GM13976 (cell line): ENCODE results near the gene TMIE.

ENCODE experiments used
- DNase-seq: peaks from one replicate; pipeline ENCODE4 v3.0.0; 2012; ENCODE audit warnings: low spot score
- CTCF ChIP-seq: IDR thresholded peaks from 2 replicates; pipeline ENCODE4 v1.5.1; 2012; ENCODE audit warnings: borderline replicate concordance, mild to moderate bottlenecking; ENCODE audit not compliant: insufficient read depth; ENCODE audit errors: extremely low read depth, missing control alignments, control extremely low read depth
- in situ Hi-C: fragments of 300-500 bp; cut with MboI; formaldehyde crosslinking; loops from one replicate; pipeline ENCODE4 v1.12.0; 2022; ENCODE audit warnings: low sequenced_read_pairs, mixed read lengths, inconsistent platforms; ENCODE audit not compliant: unreplicated experiment

TMIE gene

GRCh38 chr3:46665763-46666452, 35.3 kb upstream of the TMIE start:
- TF ChIP-seq CTCF = no peak
- in situ Hi-C loops = no loop called here
- DNase-seq = peak; percentile 11

- TF ChIP-seq CTCF = no peak
- in situ Hi-C loops = no loop called here
- DNase-seq = peak; percentile 16
Observed at GRCh38 chr3:46666453-46666845, 34.7 kb upstream of the TMIE start.

- in situ Hi-C loops = no loop called here
- peak; percentile 24 for DNase-seq
- TF ChIP-seq CTCF = no peak
Observed at GRCh38 chr3:46667061-46667621, 34.1 kb upstream of the TMIE start.

GRCh38 chr3:46667657-46668056, 33.5 kb upstream of the TMIE start:
- TF ChIP-seq CTCF = no peak
- peak; percentile 9 for DNase-seq
- in situ Hi-C loops = no loop called here

- peak; percentile 19 for DNase-seq
- TF ChIP-seq CTCF = no peak
- in situ Hi-C loops = no loop called here
Observed at GRCh38 chr3:46668116-46668515, 33.1 kb upstream of the TMIE start.

- peak; percentile 16 for DNase-seq
- in situ Hi-C loops = no loop called here
- no peak for TF ChIP-seq CTCF
Observed at GRCh38 chr3:46668591-46668990, 32.6 kb upstream of the TMIE start.
